ENCODE results near the gene RAB40A. TPM values are rescaled to one million over a fixed set of nuclear protein-coding genes. Genes with fewer than 3 reads are reported as not detected.
"Not testable (repeated sequence)": the region's sequence is repeated elsewhere in the genome, so short reads cannot be mapped to it uniquely, and the experiment has no call there.

RAB40A gene
- total RNA-seq, 1 donor from 2014 or later, result not detected

DNA sequence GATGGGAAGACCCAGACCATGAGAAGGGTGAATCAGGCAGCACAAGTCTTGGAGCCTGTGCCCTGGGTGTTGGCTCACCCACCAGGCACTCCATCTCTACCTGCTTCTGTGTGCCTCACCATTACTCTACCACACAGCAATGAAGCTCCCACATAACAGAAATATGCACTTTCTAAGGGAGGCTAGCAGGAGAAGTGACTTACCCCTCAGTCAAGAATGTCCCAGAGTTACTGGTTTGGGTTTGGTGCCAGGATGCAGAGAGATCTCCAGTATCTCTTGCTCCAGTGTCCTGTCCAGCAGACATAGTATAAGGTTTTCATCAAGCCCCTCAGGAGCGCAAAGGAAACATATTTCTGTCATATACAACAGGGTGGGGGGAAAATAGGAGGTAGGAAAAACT, 11.3 kb upstream of the RAB40A start:
- intact Hi-C loops (cut with DNase I), result no loop called here
- ATAC-seq (ENCODE audit: poor library complexity), result no peak
- DNase-seq, result no peak

DNA sequence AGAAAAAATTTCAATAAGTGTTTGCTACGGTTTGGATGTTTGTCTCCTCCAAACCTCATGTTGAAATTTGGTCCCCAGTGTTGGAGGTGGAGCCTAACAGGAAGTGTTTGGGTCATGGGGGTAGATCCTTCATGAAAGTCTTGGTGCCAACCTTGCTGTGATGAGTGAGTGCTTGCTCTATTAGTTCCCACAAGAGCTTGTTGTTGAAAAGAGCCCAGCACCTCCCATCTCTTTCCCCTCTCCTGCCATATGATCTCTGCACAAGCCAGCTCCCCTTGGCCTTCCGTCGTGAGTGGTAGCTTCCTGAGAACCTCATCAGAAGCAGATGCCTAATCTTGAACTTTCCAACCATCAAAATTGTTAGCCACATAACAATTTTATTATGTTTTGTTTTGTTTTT, 10.3 kb upstream of the RAB40A start:
- ATAC-seq (ENCODE audit: poor library complexity) (no peak), DNase-seq (no peak)
- intact Hi-C loops (cut with DNase I), result no loop called here

DNA sequence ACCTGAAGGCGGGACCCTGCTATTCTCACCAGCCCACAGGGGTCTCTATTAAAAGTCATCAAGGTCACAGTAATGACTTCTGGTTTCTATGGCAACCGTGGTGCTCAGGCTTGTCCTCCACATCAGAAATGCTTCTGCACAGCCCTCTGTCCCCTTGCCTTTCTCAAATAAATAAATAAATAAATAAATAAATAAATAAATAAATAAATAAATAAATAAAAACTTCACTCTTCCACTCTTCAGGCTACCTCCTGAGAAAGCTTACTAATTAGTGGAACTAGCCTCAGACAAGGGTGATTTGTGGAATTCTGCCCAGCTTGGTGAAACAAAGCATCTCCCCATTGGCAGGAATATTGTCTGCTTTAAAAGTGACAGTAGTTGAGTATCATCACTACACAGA, 5.5 kb upstream of the RAB40A start:
- ATAC-seq (ENCODE audit: poor library complexity) (no peak), DNase-seq (no peak)
- intact Hi-C loops (cut with DNase I), result no loop called here

DNA sequence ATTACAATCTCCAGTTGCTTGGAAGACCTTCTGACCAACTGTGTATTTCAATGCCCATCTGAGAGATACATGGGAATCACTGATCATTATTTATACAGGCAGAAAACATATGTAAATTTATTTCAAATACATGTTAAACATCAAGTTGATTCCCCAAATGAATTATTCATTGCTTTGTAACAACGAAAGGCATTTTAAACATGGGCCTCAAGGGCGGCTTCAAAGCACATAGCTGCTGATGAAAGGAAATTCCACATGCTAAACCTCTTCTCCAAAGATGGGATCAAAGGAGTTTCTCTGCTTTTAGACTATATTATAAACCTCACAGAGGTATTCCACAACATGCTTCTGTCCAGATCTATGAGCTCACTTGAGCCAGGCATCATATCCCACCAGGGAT, 4.3 kb upstream of the RAB40A start:
- intact Hi-C loops (cut with DNase I), result no loop called here
- no peak for DNase-seq
- ATAC-seq (ENCODE audit: poor library complexity), result no peak

DNA sequence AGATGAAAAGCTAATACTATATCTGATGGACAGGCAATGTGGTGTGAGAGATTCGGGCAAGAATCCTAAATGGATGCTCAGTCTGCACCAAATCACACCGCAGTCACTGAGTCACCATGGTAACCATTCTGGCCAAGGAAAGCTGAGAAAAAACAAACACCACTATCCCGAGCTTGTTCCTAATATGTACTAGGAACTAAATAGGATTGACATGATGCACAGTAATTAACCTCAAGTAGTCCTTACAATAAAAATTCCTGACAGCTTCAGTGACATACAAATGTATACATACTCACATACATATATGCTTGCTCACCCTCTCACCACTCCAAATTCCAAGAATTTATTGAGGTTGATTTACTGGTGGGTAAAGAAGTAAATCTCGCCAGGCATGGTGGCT, 1.1 kb upstream of the RAB40A start:
- DNase-seq (no peak), ATAC-seq (ENCODE audit: poor library complexity) (no peak)
- intact Hi-C loops (cut with DNase I), result no loop called here

DNA sequence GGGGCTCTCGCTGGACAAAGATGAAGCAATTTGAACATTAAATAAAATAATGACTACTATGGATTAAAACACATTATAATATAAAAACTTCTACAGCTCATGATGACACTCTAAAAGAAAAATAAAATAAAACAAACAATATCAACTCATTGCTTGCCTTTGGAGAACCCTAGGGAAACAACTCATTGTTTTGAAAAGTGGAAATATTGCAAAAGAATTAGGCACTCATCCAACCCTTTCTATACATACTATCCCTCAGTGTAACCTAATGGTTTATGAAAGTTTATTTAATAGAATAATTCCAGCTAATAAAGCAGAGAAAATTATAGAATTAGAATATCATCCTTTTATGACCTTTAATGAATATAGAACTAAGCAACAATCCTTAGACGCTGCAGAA, 718 bp downstream of the RAB40A start:
- ATAC-seq (ENCODE audit: poor library complexity) (no peak), DNase-seq (no peak)
- intact Hi-C loops (cut with DNase I), result no loop called here

DNA sequence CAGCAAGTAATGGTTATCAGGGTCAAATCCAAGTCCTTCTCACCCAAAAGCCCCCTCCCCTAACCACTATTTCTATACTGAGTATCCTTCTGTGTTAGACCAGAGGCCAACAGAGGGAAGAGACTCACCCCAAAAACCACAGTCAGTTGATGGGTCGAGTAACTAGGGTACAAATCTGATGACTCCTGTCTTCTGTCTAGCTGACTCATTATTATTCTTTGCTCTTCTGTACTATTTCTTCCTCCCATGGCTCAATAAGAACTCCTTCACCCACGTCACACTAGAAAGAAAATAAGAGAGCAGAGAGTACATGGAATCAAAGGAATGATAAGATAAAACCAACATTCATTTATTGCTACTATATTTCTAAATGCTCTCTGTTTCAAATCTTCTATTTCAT, 2.0 kb downstream of the RAB40A start:
- DNase-seq (no peak), ATAC-seq (ENCODE audit: poor library complexity) (no peak)
- intact Hi-C loops (cut with DNase I), result no loop called here

DNA sequence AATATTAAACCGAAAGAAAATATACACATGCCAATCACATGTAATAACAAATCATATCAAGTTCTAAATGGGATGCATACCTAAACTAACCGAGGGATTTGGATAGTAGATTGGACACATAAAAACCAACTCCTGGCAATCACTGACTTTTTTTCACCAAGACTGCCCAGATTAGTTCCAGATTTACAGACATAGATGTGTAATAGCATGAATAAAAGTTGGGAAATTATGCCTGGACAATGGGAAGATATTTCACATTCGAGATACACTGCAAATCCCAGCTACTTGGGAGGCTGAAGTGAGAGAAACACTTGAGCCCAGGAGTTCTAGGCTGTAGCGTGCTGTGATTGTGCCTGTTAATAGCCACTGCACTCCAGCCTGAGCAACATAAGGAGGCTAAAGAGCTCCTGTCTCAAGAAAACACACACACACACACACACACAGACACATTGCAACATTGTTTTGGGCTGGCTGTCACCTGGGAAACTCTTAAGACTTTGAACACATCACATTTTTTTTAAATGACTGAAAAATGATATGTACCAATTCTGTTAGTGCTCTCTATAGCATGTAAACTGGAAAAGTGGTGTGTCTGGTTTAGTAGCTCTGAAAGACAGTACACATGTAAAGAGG, 5.7 kb downstream of the RAB40A start:
- intact Hi-C loops (cut with DNase I), result no loop called here
- no peak for ATAC-seq (ENCODE audit: poor library complexity)
- DNase-seq, result no peak

DNA sequence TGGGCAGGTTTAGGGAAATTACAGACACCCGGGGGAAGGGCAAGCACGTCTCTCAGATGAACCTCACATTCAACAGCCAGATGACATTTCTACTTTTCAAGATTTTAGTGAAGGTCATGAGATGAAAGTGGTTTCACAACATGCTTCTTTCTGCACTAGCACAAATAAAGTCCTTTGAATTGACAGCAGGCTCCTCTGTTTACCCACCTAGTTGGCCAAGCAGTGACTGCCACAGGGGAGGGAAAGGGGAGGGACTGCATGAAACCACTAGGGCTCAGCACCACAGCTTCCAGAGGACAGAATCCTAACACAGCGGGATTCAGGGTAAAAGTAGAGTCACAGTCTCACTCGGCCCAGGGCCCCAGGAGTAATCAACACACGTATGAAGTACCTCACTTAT, 6.2 kb downstream of the RAB40A start:
- intact Hi-C loops (cut with DNase I), result no loop called here
- DNase-seq (no peak), ATAC-seq (ENCODE audit: poor library complexity) (no peak)

DNA sequence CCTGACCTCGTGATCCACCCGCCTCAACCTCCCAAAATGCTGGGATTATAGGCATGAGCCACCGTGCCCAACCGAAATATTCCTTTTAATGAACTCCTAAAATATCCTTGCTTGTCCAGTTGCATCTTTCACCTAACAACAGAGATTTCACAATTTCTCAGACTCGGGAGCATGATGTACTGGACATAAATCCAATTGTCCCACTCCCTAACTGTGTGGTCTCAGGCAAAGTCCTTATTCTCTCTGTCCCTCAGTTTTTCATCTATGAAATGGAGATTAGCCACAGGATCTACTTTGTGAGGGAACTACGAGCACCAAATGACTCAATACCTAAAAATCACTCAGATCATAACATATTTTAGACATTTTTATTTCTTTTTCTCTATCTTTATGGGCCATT, 9.3 kb downstream of the RAB40A start:
- DNase-seq, result no peak
- intact Hi-C loops (cut with DNase I), result no loop called here
- no peak for ATAC-seq (ENCODE audit: poor library complexity)

DNA sequence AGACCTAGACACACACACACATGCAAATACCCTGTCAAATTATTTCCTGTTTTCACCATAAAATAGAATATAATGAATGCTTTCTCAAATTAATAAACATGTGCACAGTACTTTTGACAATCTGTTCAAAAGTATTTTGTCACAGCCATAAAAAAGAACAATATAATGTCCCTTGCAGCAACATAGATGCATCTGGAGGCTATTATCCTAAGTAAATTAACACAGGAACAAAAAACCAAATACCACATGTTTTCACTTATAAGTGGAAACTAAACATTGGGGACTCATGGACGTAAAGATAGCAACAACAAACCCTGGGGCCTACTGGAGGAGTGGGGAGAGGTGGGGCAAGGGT, 15.5 kb downstream of the RAB40A start:
- intact Hi-C loops (cut with DNase I), result no loop called here
- ATAC-seq (ENCODE audit: poor library complexity), result no peak
- no peak for DNase-seq

DNA sequence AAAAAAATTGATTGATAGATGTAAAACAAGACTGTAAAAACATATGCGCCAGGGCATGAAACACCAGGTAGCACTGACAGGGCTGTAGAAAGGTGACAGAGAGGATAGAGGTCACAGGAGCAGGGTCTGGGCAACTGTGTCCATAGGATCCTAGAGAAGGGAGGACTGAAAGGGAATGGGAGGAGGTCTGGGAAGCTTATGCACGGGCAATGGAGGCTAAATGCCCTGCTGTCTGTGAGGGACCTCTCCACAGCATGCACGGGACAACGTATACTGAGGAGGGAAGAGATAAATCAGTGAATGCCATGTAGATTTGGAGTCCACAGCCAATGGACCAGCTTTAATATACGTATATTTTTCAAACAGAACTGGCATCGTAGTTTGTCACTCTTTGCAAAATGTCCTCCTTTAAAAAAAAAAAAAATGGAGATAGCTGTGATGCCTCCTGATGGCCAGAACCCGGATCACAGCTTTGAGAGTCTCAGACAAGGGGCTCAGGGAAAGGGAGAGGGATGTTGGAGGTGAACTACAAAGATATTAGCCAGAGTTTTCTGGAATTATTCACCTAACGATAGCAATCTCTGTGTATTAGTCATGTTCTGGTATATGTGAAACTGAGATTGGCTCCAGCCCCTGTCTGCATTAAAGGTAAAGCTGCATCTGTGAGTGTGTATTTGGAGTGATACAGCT, 16.0 kb downstream of the RAB40A start:
- ATAC-seq (ENCODE audit: poor library complexity), result no peak
- DNase-seq, result no peak
- intact Hi-C loops (cut with DNase I), result no loop called here

DNA sequence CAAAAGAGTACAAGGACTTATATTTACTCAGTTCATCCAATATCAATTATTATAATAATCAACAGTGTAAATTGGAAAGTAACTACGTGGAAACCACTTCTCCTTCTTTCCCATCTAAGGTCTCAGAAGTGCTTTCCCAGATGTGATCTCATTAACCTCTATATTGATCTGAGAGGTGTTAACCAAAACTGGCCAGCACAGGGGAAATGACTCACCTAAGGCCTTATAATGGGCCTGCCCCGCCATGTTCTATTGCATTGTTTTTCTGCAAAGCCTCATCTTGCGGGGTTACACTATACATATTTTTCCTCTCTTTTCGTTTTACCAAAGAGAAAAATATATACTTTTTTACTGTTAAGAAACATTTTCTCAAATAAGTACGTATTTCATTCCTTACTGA, 20.5 kb downstream of the RAB40A start:
- intact Hi-C loops (cut with DNase I), result no loop called here
- DNase-seq, result no peak
- ATAC-seq (ENCODE audit: poor library complexity), result no peak

DNA sequence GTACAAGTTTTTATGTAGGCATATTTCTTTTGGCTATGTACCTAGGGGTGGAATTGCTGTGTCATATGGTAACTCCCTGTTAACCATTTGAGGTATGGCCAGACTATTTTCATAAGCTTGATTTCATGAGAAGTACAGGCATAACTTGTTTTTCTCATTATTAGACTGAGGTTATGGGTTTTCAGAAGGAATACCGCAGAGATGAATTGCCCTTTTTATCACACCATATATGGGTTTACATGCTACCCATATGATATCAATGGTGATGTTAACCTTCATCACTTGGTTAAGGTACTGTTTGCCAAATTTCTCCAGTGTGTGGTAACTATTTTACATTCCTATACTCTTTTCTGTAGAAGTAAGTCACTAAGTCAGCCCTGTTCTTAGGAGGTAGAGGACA, 23.5 kb downstream of the RAB40A start:
- no peak for DNase-seq
- intact Hi-C loops (cut with DNase I), result no loop called here

DNA sequence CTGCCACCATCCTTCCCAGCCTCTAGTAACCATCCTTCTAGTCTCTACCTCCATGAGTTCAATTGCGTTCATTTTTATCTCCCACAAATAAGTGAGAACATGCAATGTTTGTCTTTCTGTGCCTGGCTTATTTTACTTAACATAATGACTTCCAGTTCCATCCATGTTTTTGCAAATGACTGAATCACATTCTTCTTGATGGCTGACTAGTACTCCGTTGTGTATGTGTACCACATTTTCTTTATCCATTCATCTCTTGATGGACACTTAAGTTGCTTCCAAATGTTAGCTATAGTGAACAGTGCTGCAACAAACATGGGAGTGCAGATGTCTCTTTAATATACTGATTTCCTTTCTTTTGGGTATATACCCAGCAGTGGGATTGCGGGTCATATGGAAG, 25.7 kb downstream of the RAB40A start:
- ATAC-seq (ENCODE audit: poor library complexity); DNase-seq; intact Hi-C loops (cut with DNase I): not testable (repeated sequence)

More for the DNA sequence above, 23.5 kb downstream of the RAB40A start:
- ATAC-seq (ENCODE audit: poor library complexity), result no peak

DNA sequence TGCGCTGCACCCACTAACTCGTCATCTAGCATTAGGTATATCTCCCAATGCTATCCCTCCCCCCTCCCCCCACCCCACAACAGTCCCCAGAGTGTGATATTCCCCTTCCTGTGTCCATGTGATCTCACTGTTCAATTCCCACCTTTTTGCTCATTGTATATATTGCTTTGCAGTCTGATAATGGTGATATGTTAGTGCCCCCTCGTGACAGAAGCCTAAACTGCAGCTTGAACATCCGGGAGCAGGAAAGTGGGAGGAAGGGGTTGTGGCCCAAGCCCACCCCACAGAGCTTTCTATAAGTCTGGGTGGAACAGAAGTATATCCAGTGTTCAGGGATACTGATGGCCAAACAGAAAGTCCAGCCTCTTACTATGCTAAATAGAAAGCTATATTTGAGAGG, 29.6 kb downstream of the RAB40A start:
- ATAC-seq (ENCODE audit: poor library complexity); intact Hi-C loops (cut with DNase I); DNase-seq: not testable (repeated sequence)

DNA sequence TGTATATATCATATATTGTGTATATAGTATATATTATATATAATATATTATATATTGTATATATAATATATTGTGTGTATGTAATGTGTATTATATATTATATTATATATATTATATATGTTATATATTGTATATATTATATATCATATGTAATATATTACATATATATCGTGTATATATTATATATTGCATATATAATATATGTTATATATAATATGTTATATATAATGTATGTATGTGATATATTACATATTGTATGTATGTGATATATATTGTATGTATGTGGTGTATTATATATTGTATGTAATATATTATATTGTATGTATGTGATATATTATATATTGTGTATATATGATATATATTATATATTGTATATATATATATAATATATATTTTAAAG, 30.5 kb downstream of the RAB40A start:
- no peak for DNase-seq
- no peak for ATAC-seq (ENCODE audit: poor library complexity)
- intact Hi-C loops (cut with DNase I), result no loop called here

DNA sequence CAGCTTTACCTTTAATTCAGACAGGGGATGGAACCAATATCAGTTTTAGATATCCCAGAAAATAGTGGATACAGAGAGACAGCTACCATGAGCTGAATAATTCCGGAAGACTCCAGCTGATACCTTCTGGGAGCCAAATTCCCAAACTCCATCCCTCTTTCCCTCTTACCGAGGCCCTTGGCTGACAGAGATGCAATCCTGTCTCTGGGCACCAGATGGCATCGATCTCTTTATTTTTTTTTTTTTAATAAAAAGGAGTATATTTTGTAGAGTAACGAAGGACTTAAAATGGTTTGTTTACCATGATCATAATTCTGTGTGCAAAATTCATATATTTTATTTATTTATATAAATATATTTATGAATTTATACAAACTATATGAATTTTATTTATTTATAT, 31.0 kb downstream of the RAB40A start:
- ATAC-seq (ENCODE audit: poor library complexity), result no peak
- intact Hi-C loops (cut with DNase I), result no loop called here
- DNase-seq, result no peak

DNA sequence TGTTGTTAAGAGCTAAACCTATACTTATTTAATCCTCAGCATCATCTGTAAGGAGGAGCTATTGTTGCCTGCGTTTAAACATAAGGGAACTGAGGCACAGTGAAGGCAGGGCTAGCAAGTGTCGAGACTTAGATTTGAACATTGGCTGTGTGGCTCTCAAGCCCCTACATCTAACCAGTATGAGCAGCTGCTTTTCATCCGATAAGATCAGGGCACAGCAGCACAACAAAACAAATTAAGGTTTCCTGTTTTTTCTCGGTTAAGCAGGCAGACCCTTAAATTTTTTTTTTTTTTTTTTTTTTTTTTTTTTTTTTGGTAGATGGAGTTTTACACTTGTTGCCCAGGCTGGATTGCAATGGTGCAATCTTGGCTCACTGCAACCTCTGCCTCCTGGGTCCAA, 35.6 kb downstream of the RAB40A start:
- intact Hi-C loops (cut with DNase I), result no loop called here
- no peak for DNase-seq
- ATAC-seq (ENCODE audit: poor library complexity), result no peak

DNA sequence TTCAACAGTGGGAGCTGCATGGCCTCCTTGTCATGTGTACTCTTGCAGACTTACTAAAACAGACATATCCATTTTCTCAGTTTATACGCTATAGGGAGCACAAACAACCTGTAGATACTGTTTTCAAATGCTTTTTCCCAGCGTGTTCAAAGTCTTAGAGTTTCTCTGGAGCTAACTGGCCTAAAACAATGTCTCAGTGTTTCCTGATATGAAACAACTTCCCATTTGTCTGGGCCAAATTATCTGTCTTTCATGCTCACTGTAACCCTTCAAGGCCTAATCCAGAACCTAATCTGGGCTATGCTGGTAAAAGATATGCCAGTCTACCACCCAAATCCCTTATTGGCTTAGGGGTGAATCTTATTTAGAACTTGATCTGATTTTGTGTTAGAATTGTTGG, 38.8 kb downstream of the RAB40A start:
- ATAC-seq (ENCODE audit: poor library complexity) (no peak), DNase-seq (no peak)
- intact Hi-C loops (cut with DNase I), result no loop called here

DNA sequence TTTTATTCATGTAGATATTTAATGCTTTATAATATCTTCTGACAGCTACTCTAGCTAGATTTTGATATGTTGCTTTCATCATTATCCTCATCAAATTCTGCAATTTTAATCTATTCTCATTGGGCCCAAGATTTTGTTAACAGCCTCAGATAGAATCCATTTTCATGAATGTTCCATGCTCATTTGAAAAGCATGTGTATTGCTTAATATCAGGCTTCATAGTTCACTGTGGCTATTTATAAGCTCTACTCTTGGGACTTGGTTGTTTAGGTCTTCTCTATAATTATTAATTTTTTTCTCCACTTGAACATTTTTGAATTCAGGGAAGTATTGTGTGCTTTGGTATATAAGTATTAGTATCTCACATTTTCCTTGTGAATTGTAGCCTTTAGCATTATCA, 41.8 kb downstream of the RAB40A start:
- DNase-seq (no peak), ATAC-seq (ENCODE audit: poor library complexity) (no peak)
- intact Hi-C loops (cut with DNase I), result no loop called here
